ENCODE results near the gene RNU2-1.

DNA sequence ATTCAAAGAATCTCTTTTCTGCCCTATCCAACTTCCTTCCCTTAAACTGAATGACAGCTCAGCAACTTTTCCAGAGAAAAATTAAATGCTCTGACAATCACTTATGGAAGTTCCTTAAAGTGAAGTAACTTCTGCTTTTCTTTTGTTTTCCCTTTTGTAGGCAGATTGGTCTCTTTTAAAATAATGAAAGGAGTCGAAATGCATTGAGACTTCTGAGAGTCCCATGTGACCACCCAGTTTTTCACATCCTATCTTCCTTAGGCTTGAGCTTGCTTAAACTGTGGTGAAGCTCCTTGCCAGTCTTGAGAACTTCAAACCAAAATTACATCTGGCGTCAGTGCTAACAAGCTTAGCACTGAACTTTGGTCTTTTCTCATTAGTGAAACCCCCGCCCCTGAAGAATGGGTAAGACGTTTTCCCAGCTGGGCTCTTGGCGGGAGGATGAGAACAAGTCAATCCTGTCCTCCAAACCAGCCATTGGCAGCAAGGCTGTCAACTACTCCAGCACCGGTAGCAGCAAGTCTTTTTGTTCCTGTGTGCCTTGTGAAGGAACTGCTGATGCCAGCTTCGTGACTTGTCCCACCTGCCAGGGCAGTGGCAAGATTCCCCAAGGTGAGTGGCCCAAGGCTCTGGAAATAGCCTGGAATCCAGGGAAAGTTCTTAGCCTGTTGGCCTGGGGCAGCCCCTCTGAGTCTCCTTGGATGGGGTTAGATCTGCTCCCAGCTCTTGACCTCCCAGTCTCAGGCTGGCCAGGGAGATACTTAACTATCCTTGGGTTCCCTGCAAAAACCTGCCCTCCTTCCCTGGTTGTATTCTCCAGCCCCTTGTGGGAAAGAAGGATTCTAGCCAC, 20.9 kb downstream of the RNU2-1 start:
- TF ChIP-seq, protein P1, sequence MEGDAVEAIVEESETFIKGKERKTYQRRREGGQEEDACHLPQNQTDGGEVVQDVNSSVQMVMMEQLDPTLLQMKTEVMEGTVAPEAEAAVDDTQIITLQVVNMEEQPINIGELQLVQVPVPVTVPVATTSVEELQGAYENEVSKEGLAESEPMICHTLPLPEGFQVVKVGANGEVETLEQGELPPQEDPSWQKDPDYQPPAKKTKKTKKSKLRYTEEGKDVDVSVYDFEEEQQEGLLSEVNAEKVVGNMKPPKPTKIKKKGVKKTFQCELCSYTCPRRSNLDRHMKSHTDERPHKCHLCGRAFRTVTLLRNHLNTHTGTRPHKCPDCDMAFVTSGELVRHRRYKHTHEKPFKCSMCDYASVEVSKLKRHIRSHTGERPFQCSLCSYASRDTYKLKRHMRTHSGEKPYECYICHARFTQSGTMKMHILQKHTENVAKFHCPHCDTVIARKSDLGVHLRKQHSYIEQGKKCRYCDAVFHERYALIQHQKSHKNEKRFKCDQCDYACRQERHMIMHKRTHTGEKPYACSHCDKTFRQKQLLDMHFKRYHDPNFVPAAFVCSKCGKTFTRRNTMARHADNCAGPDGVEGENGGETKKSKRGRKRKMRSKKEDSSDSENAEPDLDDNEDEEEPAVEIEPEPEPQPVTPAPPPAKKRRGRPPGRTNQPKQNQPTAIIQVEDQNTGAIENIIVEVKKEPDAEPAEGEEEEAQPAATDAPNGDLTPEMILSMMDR (optimal IDR thresholded peaks at IDR 0.05 in 1 of 3, IDR thresholded peaks at IDR 0.05 in 1 of 3, conservative IDR thresholded peaks at IDR 0.05 in 1 of 3; ENCODE audit: extremely low read depth in 1 of 3, insufficient read depth in 2 of 3, low read length in 3 of 3) = no peak
- TF ChIP-seq EZH2 (IDR thresholded peaks at IDR 0.05; ENCODE audit: low read length) = no peak
